ENCODE measurements around the gene PRAC2. TPM values are rescaled to one million over a fixed set of nuclear protein-coding genes. Genes with fewer than 3 reads are reported as not detected.

Gene PRAC2
- total RNA-seq, 4 donors from 2014 or later, result not detected

GRCh38 chr17:48681609-48682008 lies 41.4 kb upstream of the PRAC2 start:
- no peak overlapping the region for H3K27ac ChIP-seq
- no peak overlapping the region for H3K4me3 ChIP-seq
- TF ChIP-seq CTCF (IDR thresholded peaks at IDR 0.05), result no peak
- no peak for TF ChIP-seq POLR2A (IDR thresholded peaks at IDR 0.05)
- no peaks in the 10 kb centered on the region for H3K9me3 ChIP-seq
- WGBS, 2 donors, result 71 to 83% methylated on average over 1 of the region's 1 CpG
- H3K4me1 ChIP-seq, result peaks cover 0 to 10% (median 6%) of the 10 kb centered on the region in 3 donors
- H3K36me3 ChIP-seq, result no peaks in the 10 kb centered on the region
- peaks cover 0 to 96% (median 5%) of the 10 kb centered on the region in 4 donors for H3K27me3 ChIP-seq
- DNase-seq, result no peak
- intact Hi-C loops (cut with DNase I), result no loop called here

- no peak overlapping the region for H3K27ac ChIP-seq
- TF ChIP-seq CTCF (IDR thresholded peaks at IDR 0.05) (no peak), POLR2A (IDR thresholded peaks at IDR 0.05) (no peak)
- no peak overlapping the region for H3K4me3 ChIP-seq
- no peak for DNase-seq
- WGBS, 2 donors, result 75 to 80% methylated on average over 5 of the region's 5 CpGs
- H3K27me3 ChIP-seq, result peaks cover 0 to 71% (median 5%) of the 10 kb centered on the region in 4 donors
- no peaks in the 10 kb centered on the region for H3K36me3 ChIP-seq
- peaks cover 0 to 5% (median 0%) of the 10 kb centered on the region in 3 donors for H3K9me3 ChIP-seq
- intact Hi-C loops (cut with DNase I), result no loop called here
- H3K4me1 ChIP-seq, result no peaks in the 10 kb centered on the region
These were observed 32.3 kb upstream of the PRAC2 start for GRCh38 chr17:48690655-48691054.

- intact Hi-C loops (cut with DNase I), result no loop called here
- TF ChIP-seq POLR2A (IDR thresholded peaks at IDR 0.05), result no peak
- no peak for TF ChIP-seq CTCF (IDR thresholded peaks at IDR 0.05)
- Histone ChIP-seq H3K4me3 (no peak overlapping the region), H3K36me3 (no peaks in the 10 kb centered on the region), H3K4me1 (no peaks in the 10 kb centered on the region), H3K27me3 (peaks cover 0 to 74% (median 5%) of the 10 kb centered on the region in 4 donors), H3K9me3 (peaks cover 0 to 5% (median 0%) of the 10 kb centered on the region in 3 donors), H3K27ac (no peak overlapping the region)
- 55 to 88% methylated on average over 1 of the region's 1 CpG for WGBS, 2 donors
- no peak for DNase-seq
These were observed 30.9 kb upstream of the PRAC2 start for GRCh38 chr17:48692049-48692448.

GRCh38 chr17:48693178-48693577 lies 29.8 kb upstream of the PRAC2 start:
- WGBS, 2 donors, result 13 to 18% methylated on average over 1 of the region's 1 CpG
- H3K27me3 ChIP-seq, result peaks cover 0 to 74% (median 5%) of the 10 kb centered on the region in 4 donors
- no peak overlapping the region for H3K27ac ChIP-seq
- TF ChIP-seq CTCF (IDR thresholded peaks at IDR 0.05) (no peak), POLR2A (IDR thresholded peaks at IDR 0.05) (no peak)
- DNase-seq, result no peak
- H3K9me3 ChIP-seq, result peaks cover 0 to 5% (median 0%) of the 10 kb centered on the region in 3 donors
- H3K4me1 ChIP-seq, result no peaks in the 10 kb centered on the region
- intact Hi-C loops (cut with DNase I), result no loop called here
- no peaks in the 10 kb centered on the region for H3K36me3 ChIP-seq
- H3K4me3 ChIP-seq, result no peak overlapping the region

- no peaks in the 10 kb centered on the region for H3K4me1 ChIP-seq
- H3K27ac ChIP-seq, result no peak overlapping the region
- intact Hi-C loops (cut with DNase I), result no loop called here
- H3K4me3 ChIP-seq, result no peak overlapping the region
- 82 to 87% methylated on average over 7 to 10 of the region's 10 CpGs for WGBS, 2 donors
- H3K36me3 ChIP-seq, result no peaks in the 10 kb centered on the region
- DNase-seq, result no peak
- H3K27me3 ChIP-seq, result peaks cover 0 to 99% (median 4%) of the 10 kb centered on the region in 4 donors
- TF ChIP-seq CTCF (IDR thresholded peaks at IDR 0.05), result no peak
- no peak for TF ChIP-seq POLR2A (IDR thresholded peaks at IDR 0.05)
- H3K9me3 ChIP-seq, result no peaks in the 10 kb centered on the region
These were observed 21.0 kb upstream of the PRAC2 start for GRCh38 chr17:48701864-48702532.

Measured in esophagus squamous epithelium (tissue), 5 donors.